HEK293 (cell line): Measurements from ENCODE around the gene TBX4.

Experiments
- GLI4 ChIP-seq: fragments of 450-650 bp; formaldehyde crosslinking; IDR thresholded peaks from 2 replicates; pipeline ENCODE4 v1.5.1; 2016; ENCODE audit warnings: missing biosample characterization, missing genetic modification characterization
- SP2 ChIP-seq: fragments of 450-650 bp; formaldehyde crosslinking; IDR thresholded peaks from 2 replicates; pipeline ENCODE4 v1.5.1; 2016; ENCODE audit warnings: missing biosample characterization, missing genetic modification characterization
- ZBTB8A ChIP-seq: fragments of 450-650 bp; formaldehyde crosslinking; IDR thresholded peaks from 2 replicates; pipeline ENCODE4 v1.5.1; 2016; ENCODE audit warnings: missing biosample characterization, missing genetic modification characterization
- ZNF133 ChIP-seq: fragments of 450-650 bp; formaldehyde crosslinking; IDR thresholded peaks from 2 replicates; pipeline ENCODE4 v1.5.1; 2016; ENCODE audit warnings: missing biosample characterization, missing genetic modification characterization
- ZNF214 ChIP-seq: fragments of 450-650 bp; formaldehyde crosslinking; IDR thresholded peaks from 2 replicates; pipeline ENCODE4 v1.5.1; 2017; ENCODE audit warnings: missing biosample characterization, mild to moderate bottlenecking, missing genetic modification characterization, borderline replicate concordance
- ZNF391 ChIP-seq: fragments of 450-650 bp; formaldehyde crosslinking; IDR thresholded peaks from 2 replicates; pipeline ENCODE4 v1.5.1; 2016; ENCODE audit warnings: low read depth, missing biosample characterization, missing genetic modification characterization, borderline replicate concordance
- ZNF707 ChIP-seq: fragments of 450-650 bp; formaldehyde crosslinking; IDR thresholded peaks from 2 replicates; pipeline ENCODE4 v1.5.1; 2016; ENCODE audit warnings: missing biosample characterization, missing genetic modification characterization
- TF ChIP-seq, protein P1 (sequence below): fragments of 450-650 bp; formaldehyde crosslinking; IDR thresholded peaks from 2 replicates; pipeline ENCODE4 v1.5.1; 2016; ENCODE audit warnings: missing biosample characterization, missing genetic modification characterization
- TF ChIP-seq, protein P2 (sequence below): fragments of 450-650 bp; formaldehyde crosslinking; IDR thresholded peaks from 2 replicates; pipeline ENCODE4 v1.5.1; 2016; ENCODE audit warnings: missing biosample characterization, missing genetic modification characterization

DNA sequence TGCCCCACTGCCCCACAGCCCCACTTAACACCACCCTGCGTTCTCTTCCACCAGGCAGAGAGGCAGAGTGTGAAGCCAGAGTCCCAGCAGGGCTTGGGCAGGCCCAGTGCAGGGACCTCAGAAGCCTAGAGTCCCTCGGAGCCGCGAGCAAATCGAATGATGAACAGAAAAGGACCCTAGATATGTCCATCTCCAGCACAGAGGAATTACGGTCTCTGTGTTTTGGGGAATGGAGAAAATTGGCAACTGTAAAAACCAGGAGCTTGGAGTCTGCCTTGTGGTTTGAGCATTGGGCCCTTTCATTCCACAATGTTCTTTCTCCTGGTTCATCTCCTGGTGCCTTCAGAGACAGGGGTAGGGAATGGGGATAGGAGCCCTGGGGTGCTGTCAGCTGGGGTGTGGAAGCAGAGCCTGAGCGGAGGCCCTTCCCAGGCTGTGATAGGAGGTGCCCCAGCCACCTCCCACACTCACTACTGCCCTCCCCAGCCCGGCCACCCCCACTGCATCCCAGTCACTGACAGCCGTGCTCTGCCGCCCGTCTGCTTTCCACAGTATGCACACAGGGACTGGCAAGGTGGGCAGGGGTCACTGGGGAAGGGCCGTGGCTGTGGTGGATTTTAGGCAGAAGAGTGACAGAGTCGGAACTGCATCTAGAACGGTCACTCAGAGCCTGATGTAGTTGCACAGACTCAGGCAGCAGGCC lies 26.7 kb downstream of the TBX4 start:
- TF ChIP-seq GLI4 (tag by site-specific recombination): no peak
- TF ChIP-seq, protein P1, sequence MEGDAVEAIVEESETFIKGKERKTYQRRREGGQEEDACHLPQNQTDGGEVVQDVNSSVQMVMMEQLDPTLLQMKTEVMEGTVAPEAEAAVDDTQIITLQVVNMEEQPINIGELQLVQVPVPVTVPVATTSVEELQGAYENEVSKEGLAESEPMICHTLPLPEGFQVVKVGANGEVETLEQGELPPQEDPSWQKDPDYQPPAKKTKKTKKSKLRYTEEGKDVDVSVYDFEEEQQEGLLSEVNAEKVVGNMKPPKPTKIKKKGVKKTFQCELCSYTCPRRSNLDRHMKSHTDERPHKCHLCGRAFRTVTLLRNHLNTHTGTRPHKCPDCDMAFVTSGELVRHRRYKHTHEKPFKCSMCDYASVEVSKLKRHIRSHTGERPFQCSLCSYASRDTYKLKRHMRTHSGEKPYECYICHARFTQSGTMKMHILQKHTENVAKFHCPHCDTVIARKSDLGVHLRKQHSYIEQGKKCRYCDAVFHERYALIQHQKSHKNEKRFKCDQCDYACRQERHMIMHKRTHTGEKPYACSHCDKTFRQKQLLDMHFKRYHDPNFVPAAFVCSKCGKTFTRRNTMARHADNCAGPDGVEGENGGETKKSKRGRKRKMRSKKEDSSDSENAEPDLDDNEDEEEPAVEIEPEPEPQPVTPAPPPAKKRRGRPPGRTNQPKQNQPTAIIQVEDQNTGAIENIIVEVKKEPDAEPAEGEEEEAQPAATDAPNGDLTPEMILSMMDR: no peak
- TF ChIP-seq ZNF133 (tag by site-specific recombination): no peak
- TF ChIP-seq ZNF214 (tag by site-specific recombination): no peak
- no peak for TF ChIP-seq ZNF391 (tag by site-specific recombination)
- no peak for TF ChIP-seq ZNF707 (tag by site-specific recombination)
- TF ChIP-seq, protein P2, sequence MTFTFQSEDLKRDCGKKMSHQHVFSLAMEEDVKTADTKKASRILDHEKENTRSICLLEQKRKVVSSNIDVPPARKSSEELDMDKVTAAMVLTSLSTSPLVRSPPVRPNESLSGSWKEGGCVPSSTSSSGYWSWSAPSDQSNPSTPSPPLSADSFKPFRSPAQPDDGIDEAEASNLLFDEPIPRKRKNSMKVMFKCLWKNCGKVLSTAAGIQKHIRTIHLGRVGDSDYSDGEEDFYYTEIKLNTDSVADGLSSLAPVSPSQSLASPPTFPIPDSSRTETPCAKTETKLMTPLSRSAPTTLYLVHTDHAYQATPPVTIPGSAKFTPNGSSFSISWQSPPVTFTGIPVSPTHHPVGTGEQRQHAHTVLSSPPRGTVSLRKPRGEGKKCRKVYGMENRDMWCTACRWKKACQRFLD (tag by site-specific recombination): no peak
- no peak for TF ChIP-seq SP2 (tag by site-specific recombination)
- TF ChIP-seq ZBTB8A (tag by site-specific recombination): no peak
